Prostate gland (tissue), 2 donors: ENCODE results near the gene NARS2. TPM values are rescaled to one million over a fixed set of nuclear protein-coding genes. Genes with fewer than 3 reads are reported as not detected.

Source experiments
- DNase-seq: peaks from one replicate; pipeline ENCODE4 v3.0.0-alpha.2; 2019; ENCODE audit warnings: low spot score
- H3K27ac ChIP-seq, 2 donors: fragments of 200-600 bp; sonication (generic); 2 replicates each; pipeline ENCODE4 v1.5.1; 2017 to 2019
- H3K27me3 ChIP-seq: fragments of 200-600 bp; sonication (generic); replicated peaks from 2 replicates; pipeline ENCODE4 v1.5.1; 2019; ENCODE audit not compliant: insufficient read depth
- H3K36me3 ChIP-seq, 2 donors: fragments of 200-600 bp; sonication (generic); 1 replicate in 1 of 2; 2 replicates in 1 of 2; pipeline versions ENCODE4 v1.5.1 to v1.8.1; 2017 to 2019
- H3K4me1 ChIP-seq: fragments of 200-600 bp; sonication (generic); replicated peaks from 2 replicates; pipeline ENCODE4 v1.5.1; 2019
- H3K4me3 ChIP-seq, 2 donors: fragments of 200-600 bp; sonication (generic); 2 replicates each; pipeline ENCODE4 v1.5.1; 2017 to 2019
- H3K9me3 ChIP-seq: fragments of 200-600 bp; sonication (generic); 2 replicates; pipeline ENCODE4 v1.5.1; 2017
- POLR2A ChIP-seq: fragments of 450-650 bp; IDR thresholded peaks from one replicate; pipeline ENCODE4 v1.6.1; 2016; ENCODE audit warnings: antibody characterized with exemption, mild to moderate bottlenecking
- POLR2AphosphoS5 ChIP-seq: sonication (generic); formaldehyde crosslinking; IDR thresholded peaks from one replicate; pipeline ENCODE4 v1.6.1; 2017; ENCODE audit warnings: antibody characterized with exemption
- WGBS: methylation state at CpG from one replicate; pipeline ENCODE4 v1.1.5; 2018; 5-methylcytosine and 5-hydroxymethylcytosine counted together
- intact Hi-C: fragments of 100-400 bp; cut with DNase I; formaldehyde crosslinking; loops from one replicate; pipeline ENCODE4 v1.14.2; 2022
- total RNA-seq, 2 donors: library from RNA; depleted of rRNA; stranded (reverse); fragments of >200 nt; gene quantifications; one replicate each; pipeline ENCODE4 v1.1.0, GENCODE V29; 2016
- TF ChIP-seq, protein P1 (sequence below), 4 experiments: fragments of 200-600 bp in 2 of 4; fragments of 450-650 bp in 2 of 4; sonication (generic) in 2 of 4; IDR thresholded peaks; 1 replicate in 3 of 4; 2 replicates in 1 of 4; pipeline ENCODE4 v1.5.1; 2016 to 2019; ENCODE audit warnings: antibody characterized with exemption in 4 of 4, mild to moderate bottlenecking in 2 of 4, moderate library complexity in 2 of 4

NARS2 gene
- total RNA-seq, 2 donors from 2014 or later, result 21.8 to 25.2 TPM

DNA sequence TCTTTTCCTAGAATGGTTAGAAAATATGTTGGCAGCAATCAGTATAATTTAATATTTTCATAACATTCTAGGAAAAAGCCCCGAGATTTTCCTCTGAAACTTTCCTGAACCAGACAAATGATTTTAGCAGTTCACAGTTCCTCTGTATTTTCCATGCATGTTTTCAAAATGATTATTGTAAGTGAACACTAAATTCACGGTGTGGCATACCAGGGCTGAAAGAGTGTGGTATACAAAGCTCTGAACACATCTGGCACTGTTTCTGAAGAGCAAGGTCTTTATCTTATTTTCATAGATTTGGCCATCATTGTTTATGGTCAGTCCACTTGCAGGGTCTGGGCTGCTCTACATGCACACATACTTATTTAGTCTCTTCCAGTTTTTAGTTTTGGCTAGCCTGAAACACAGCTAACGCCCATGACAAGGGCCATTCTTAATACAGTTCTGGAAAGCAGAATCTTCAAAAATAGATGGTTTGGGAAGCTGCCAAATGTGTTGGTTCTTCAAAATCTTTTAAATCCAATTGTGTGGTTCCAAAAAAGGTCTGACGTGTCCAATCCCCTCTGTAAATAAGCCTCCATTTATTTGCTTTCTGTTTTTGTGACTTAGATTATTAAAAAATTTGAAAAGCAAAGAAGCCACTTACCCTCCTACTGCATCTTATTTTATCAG, 149.1 kb downstream of the NARS2 start:
- no peak for DNase-seq
- intact Hi-C loops, result no loop called here
- H3K27ac ChIP-seq, result no peak overlapping the region
- 71% methylated on average over 4 of the region's 4 CpGs for WGBS
- no peaks in the 10 kb centered on the region for H3K36me3 ChIP-seq
- no peaks in the 10 kb centered on the region for H3K27me3 ChIP-seq
- no peak overlapping the region for H3K4me3 ChIP-seq
- TF ChIP-seq POLR2AphosphoS5, result no peak
- H3K4me1 ChIP-seq, result no peaks in the 10 kb centered on the region
- no peaks in the 10 kb centered on the region for H3K9me3 ChIP-seq

DNA sequence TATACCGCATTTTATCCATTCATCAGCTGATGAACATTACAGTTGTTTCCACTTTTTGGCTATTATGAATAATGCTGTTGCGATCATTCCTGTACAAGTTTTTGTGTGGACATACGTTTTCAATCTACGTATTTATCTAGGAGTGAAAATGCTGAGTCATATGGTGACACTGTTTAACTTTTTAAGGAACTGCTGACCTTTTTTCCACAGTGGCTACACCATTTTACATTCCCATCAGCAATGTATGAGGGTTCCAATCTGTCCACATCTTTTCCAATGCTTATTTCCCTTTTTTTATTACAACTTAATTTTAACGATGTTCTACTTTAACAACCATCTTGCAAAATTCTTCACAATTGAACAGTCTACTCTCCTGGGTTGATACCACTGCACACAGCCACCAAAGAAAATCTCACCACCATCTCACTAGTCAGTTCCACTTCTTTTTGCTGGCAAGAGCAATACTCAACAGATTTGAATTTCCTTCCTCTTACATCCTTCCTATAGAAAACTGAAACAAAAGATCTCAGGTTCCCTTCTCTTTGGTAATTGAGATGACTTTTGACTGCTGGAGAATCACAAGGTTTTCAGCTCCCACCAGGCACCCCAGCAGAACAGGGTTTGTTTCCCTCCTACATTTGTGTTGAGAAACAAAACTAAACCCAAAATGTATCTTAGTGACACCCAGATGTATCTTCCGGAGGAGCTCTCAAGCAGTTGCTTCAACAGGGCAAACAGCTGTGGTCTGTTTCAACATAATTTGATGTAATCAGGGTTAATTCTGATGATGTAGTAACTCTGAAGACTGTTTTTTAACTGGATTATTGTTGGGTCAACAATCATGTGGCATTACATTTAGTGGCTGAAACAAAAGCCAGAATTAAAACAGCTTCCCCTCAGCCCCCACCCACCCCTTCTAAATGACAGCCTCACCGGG, 150.1 kb downstream of the NARS2 start:
- Histone ChIP-seq H3K4me1 (no peaks in the 10 kb centered on the region), H3K27me3 (no peaks in the 10 kb centered on the region), H3K36me3 (no peaks in the 10 kb centered on the region), H3K4me3 (no peak overlapping the region), H3K9me3 (no peaks in the 10 kb centered on the region), H3K27ac (no peak overlapping the region)
- no peak for DNase-seq
- WGBS, result 81% methylated on average over 7 of the region's 7 CpGs
- intact Hi-C loops, result loop anchor here (5.0 kb wide), 1 partner anchor 272 kb away; no protein-coding TSS in a partner anchor
- TF ChIP-seq, protein P1, sequence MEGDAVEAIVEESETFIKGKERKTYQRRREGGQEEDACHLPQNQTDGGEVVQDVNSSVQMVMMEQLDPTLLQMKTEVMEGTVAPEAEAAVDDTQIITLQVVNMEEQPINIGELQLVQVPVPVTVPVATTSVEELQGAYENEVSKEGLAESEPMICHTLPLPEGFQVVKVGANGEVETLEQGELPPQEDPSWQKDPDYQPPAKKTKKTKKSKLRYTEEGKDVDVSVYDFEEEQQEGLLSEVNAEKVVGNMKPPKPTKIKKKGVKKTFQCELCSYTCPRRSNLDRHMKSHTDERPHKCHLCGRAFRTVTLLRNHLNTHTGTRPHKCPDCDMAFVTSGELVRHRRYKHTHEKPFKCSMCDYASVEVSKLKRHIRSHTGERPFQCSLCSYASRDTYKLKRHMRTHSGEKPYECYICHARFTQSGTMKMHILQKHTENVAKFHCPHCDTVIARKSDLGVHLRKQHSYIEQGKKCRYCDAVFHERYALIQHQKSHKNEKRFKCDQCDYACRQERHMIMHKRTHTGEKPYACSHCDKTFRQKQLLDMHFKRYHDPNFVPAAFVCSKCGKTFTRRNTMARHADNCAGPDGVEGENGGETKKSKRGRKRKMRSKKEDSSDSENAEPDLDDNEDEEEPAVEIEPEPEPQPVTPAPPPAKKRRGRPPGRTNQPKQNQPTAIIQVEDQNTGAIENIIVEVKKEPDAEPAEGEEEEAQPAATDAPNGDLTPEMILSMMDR (IDR thresholded peaks at IDR 0.05), result no peak
- TF ChIP-seq POLR2A (no peak), POLR2AphosphoS5 (no peak)

DNA sequence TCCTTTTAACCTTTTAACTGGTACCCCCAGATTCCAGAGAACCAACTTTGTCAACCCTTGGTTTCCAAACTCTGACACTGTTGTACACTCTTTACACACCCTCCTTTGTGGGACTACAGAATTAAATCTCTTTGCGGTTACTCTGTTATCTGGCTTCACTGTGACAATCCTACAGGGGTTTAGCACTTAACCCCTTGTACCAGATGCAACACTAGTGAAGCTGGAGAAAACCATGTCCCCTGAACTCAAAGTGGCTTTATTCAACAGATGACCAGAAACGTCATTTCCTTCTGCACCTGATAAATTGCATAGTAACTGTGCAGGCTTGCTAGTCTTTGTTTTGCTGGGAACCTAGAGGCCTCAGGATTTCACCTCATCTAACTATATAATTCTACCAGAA, 151.4 kb downstream of the NARS2 start:
- Histone ChIP-seq H3K27me3 (no peaks in the 10 kb centered on the region), H3K4me3 (no peak overlapping the region), H3K27ac (no peak overlapping the region), H3K4me1 (no peaks in the 10 kb centered on the region), H3K36me3 (no peaks in the 10 kb centered on the region), H3K9me3 (no peaks in the 10 kb centered on the region)
- no peak for DNase-seq
- 72% methylated on average over 2 of the region's 2 CpGs for WGBS
- intact Hi-C loops, result loop anchor here (5.0 kb wide), 1 partner anchor 271 kb away; no protein-coding TSS in a partner anchor
- TF ChIP-seq POLR2AphosphoS5 (no peak), POLR2A (no peak)
- TF ChIP-seq, protein P1 (IDR thresholded peaks at IDR 0.05), result no peak

DNA sequence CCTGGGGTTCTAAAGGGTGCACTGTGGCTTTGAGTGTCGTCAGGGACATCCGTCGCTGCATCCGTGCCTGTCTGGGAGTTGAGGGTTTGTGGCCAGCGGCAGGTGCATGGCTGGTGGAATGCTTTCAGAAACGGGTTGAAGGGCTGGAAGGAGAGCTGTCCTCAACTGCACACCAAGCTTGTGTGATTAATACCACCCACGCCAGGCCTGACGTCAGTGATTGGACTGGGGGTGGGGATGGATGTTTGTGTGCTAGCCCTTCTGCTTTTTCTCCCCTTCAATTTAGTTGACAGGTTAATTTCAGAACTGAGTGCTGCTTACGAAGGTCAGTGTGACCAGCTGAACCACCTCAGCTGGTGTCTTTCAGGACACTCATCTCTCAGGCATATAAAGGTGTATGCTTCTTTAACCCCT, 153.9 kb downstream of the NARS2 start:
- H3K4me3 ChIP-seq, result no peak overlapping the region
- no peak for DNase-seq
- H3K4me1 ChIP-seq, result no peaks in the 10 kb centered on the region
- H3K27me3 ChIP-seq, result no peaks in the 10 kb centered on the region
- TF ChIP-seq POLR2A (no peak), POLR2AphosphoS5 (no peak)
- TF ChIP-seq, protein P1 (IDR thresholded peaks at IDR 0.05), result no peak
- no peak overlapping the region for H3K27ac ChIP-seq
- H3K9me3 ChIP-seq, result no peaks in the 10 kb centered on the region
- intact Hi-C loops, result loop anchor here (5.0 kb wide), 1 partner anchor 269 kb away; no protein-coding TSS in a partner anchor
- WGBS, result 25% methylated on average over 9 of the region's 9 CpGs
- no peaks in the 10 kb centered on the region for H3K36me3 ChIP-seq

DNA sequence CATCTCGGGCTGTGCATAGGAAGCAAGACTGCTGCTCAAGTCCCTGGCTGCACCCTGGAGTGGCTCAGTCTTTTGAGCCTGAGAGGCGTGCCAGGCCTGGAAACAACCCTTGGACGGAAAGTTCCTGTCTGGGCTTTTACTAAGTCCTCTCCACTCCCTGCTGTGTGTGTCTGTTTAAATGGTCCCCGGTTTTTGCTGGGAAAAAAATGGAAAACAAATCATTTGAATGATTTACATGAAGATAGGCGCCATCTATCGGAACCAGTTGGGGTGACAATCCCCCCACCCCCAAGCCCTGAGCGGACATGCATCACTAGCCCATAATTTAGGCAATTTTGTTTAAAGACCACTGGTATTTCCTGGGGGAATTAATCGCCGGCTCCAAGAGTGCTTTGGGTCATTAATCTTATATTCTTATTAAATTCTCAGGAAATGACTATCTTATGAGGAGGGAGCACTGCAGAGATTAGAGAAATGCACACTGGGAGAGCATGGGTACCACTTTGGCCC, 154.4 kb downstream of the NARS2 start:
- Histone ChIP-seq H3K27ac (no peak overlapping the region), H3K4me3 (no peak overlapping the region), H3K27me3 (no peaks in the 10 kb centered on the region), H3K4me1 (no peaks in the 10 kb centered on the region), H3K36me3 (no peaks in the 10 kb centered on the region), H3K9me3 (no peaks in the 10 kb centered on the region)
- DNase-seq, result peak; percentile 10
- 1% methylated on average over 9 of the region's 9 CpGs for WGBS
- TF ChIP-seq POLR2AphosphoS5, result no peak
- TF ChIP-seq, protein P1 (IDR thresholded peaks at IDR 0.05), result peak; percentile 33 to 45 (median 42)
- intact Hi-C loops, result loop anchor here (5.0 kb wide), 1 partner anchor 268 kb away; no protein-coding TSS in a partner anchor
